Sigmoid colon (tissue), 4 donors: ENCODE measurements around the gene ATXN7.

ENCODE experiments used
- CTCF ChIP-seq, 4 experiments: fragments of 450-650 bp in 3 of 4; fragments of 200-600 bp in 1 of 4; IDR thresholded peaks; one replicate each; pipeline ENCODE4 v1.5.1; 2016 to 2019; ENCODE audit warnings: antibody characterized with exemption in 4 of 4, mild to moderate bottlenecking in 3 of 4, moderate library complexity in 2 of 4
- POLR2A ChIP-seq, 2 donors: fragments of 450-650 bp; IDR thresholded peaks; one replicate each; pipeline ENCODE4 v1.6.1; 2016; ENCODE audit warnings: antibody characterized with exemption in 2 of 2, mild to moderate bottlenecking in 2 of 2, moderate library complexity in 2 of 2
- POLR2AphosphoS5 ChIP-seq, 4 donors: sonication (generic); formaldehyde crosslinking; IDR thresholded peaks; one replicate each; pipeline ENCODE4 v1.6.1; 2017; ENCODE audit warnings: antibody characterized with exemption in 4 of 4

- TF ChIP-seq CTCF (IDR thresholded peaks at IDR 0.05) (no peak), POLR2AphosphoS5 (IDR thresholded peaks at IDR 0.05) (no peak), POLR2A (IDR thresholded peaks at IDR 0.05) (no peak)
Measured at GRCh38 chr3:64019271-64019670, 155.6 kb downstream of the ATXN7 start.
